GM19043 (cell line): ENCODE data around the gene UAP1.

Experiments
- ATAC-seq: cut with Tn5 transposase; IDR thresholded peaks from one replicate; pipeline ENCODE4 v1.9.1; 2021; ENCODE audit warnings: low read depth; ENCODE audit not compliant: unreplicated experiment

Gene UAP1

GRCh38 chr1:162561616-162562469, at the start of gene UAP1:
TSS of gene UAP1 (plus strand) at chr1:162561722. CDS start at chr1:162566069, 4,347 bp downstream.
- peak; percentile 13 for ATAC-seq

GRCh38 chr1:162527314-162527713, 34.2 kb upstream of the UAP1 start:
- ATAC-seq = no peak

GRCh38 chr1:162530307-162530987, 31.1 kb upstream of the UAP1 start:
- peak; percentile 94 for ATAC-seq

- no peak for ATAC-seq
Observed at GRCh38 chr1:162530988-162531319, 30.6 kb upstream of the UAP1 start.

GRCh38 chr1:162535501-162535900, 26.0 kb upstream of the UAP1 start:
- ATAC-seq = no peak

- no peak for ATAC-seq
Observed at GRCh38 chr1:162536511-162536910, 25.0 kb upstream of the UAP1 start.

- ATAC-seq = no peak
Observed at GRCh38 chr1:162537216-162537615, 24.3 kb upstream of the UAP1 start.

- ATAC-seq = no peak
Observed at GRCh38 chr1:162538815-162539431, 22.6 kb upstream of the UAP1 start.

- no peak for ATAC-seq
Observed at GRCh38 chr1:162541619-162542141, 19.8 kb upstream of the UAP1 start.

GRCh38 chr1:162543228-162543627, 18.3 kb upstream of the UAP1 start:
- ATAC-seq = no peak

- ATAC-seq = no peak
Observed at GRCh38 chr1:162548170-162548569, 13.4 kb upstream of the UAP1 start.

GRCh38 chr1:162549001-162549400, 12.5 kb upstream of the UAP1 start:
- no peak for ATAC-seq

- no peak for ATAC-seq
Observed at GRCh38 chr1:162550925-162551324, 10.6 kb upstream of the UAP1 start.

GRCh38 chr1:162551969-162552683, 9.4 kb upstream of the UAP1 start:
- ATAC-seq = no peak

- no peak for ATAC-seq
Observed at GRCh38 chr1:162552684-162553252, 8.8 kb upstream of the UAP1 start.

- ATAC-seq = no peak
Observed at GRCh38 chr1:162554258-162554657, 7.3 kb upstream of the UAP1 start.

GRCh38 chr1:162557536-162557935, 4.0 kb upstream of the UAP1 start:
- ATAC-seq = no peak

- no peak for ATAC-seq
Observed at GRCh38 chr1:162560303-162561036, 1.1 kb upstream of the UAP1 start.

GRCh38 chr1:162561037-162561615, 396 bp upstream of the UAP1 start:
- peak; percentile 92 for ATAC-seq
